Measurements from ENCODE around the gene C1QTNF6.

- TF ChIP-seq CTCF (conservative IDR thresholded peaks at IDR 0.05) (peak; percentile 96), EZH2 (IDR thresholded peaks at IDR 0.05; ENCODE audit: low read depth) (no peak)
These were observed 21.4 kb downstream of the C1QTNF6 start for GRCh38 chr22:37166675-37167066.

All from PC-9 (cell line).